ENCODE results near the gene ECI1. TPM values are rescaled to one million over a fixed set of nuclear protein-coding genes. Genes with fewer than 3 reads are reported as not detected.

ECI1 gene
- total RNA-seq, 1 donor, result 42.3 TPM

GRCh38 chr16:2286550-2286949, 35.2 kb upstream of the ECI1 start:
- Histone ChIP-seq H3K27ac (ENCODE audit: low read depth, low read length) (no peak overlapping the region), H3K36me3 (ENCODE audit: insufficient read depth, low read length) (no peaks in the 10 kb centered on the region), H3K4me2 (ENCODE audit: insufficient read depth, low read length) (no peak overlapping the region), H3K9me3 (ENCODE audit: low read depth, low read length) (no peaks in the 10 kb centered on the region), H4K20me1 (ENCODE audit: insufficient read depth, low read length) (no peaks in the 10 kb centered on the region), H3K4me1 (ENCODE audit: insufficient read depth, low read length) (no peaks in the 10 kb centered on the region), H3K79me2 (ENCODE audit: insufficient read depth, low read length) (no peaks in the 10 kb centered on the region), H3K4me3 (ENCODE audit: insufficient read depth, low read length) (no peak overlapping the region), H2AFZ (ENCODE audit: low read length) (no peak overlapping the region), H3K27me3 (ENCODE audit: insufficient read depth, low read length) (peaks cover 4% of the 10 kb centered on the region)
- no peak for DNase-seq (ENCODE audit: insufficient read length, low spot score, missing footprints)
- no peak for TF ChIP-seq CTCF (IDR thresholded peaks at IDR 0.05; ENCODE audit: extremely low read depth, low read depth, low read length)

- Histone ChIP-seq H3K79me2 (ENCODE audit: insufficient read depth, low read length) (no peaks in the 10 kb centered on the region), H3K36me3 (ENCODE audit: insufficient read depth, low read length) (no peaks in the 10 kb centered on the region), H2AFZ (ENCODE audit: low read length) (no peak overlapping the region), H3K27ac (ENCODE audit: low read depth, low read length) (no peak overlapping the region), H3K27me3 (ENCODE audit: insufficient read depth, low read length) (peaks cover 9% of the 10 kb centered on the region), H3K4me1 (ENCODE audit: insufficient read depth, low read length) (no peaks in the 10 kb centered on the region), H3K4me2 (ENCODE audit: insufficient read depth, low read length) (no peak overlapping the region), H4K20me1 (ENCODE audit: insufficient read depth, low read length) (no peaks in the 10 kb centered on the region), H3K9me3 (ENCODE audit: low read depth, low read length) (no peaks in the 10 kb centered on the region), H3K4me3 (ENCODE audit: insufficient read depth, low read length) (no peak overlapping the region)
- peak; percentile 87 for DNase-seq (ENCODE audit: insufficient read length, low spot score, missing footprints)
- TF ChIP-seq CTCF (IDR thresholded peaks at IDR 0.05; ENCODE audit: extremely low read depth, low read depth, low read length), result no peak
These were observed 34.4 kb upstream of the ECI1 start for GRCh38 chr16:2285731-2286191.

GRCh38 chr16:2284797-2285576, 33.6 kb upstream of the ECI1 start:
- Histone ChIP-seq H3K4me3 (ENCODE audit: insufficient read depth, low read length) (no peak overlapping the region), H3K4me1 (ENCODE audit: insufficient read depth, low read length) (no peaks in the 10 kb centered on the region), H4K20me1 (ENCODE audit: insufficient read depth, low read length) (no peaks in the 10 kb centered on the region), H3K36me3 (ENCODE audit: insufficient read depth, low read length) (no peaks in the 10 kb centered on the region), H3K4me2 (ENCODE audit: insufficient read depth, low read length) (no peak overlapping the region), H2AFZ (ENCODE audit: low read length) (no peak overlapping the region), H3K9me3 (ENCODE audit: low read depth, low read length) (no peaks in the 10 kb centered on the region), H3K79me2 (ENCODE audit: insufficient read depth, low read length) (no peaks in the 10 kb centered on the region), H3K27me3 (ENCODE audit: insufficient read depth, low read length) (peaks cover 15% of the 10 kb centered on the region), H3K27ac (ENCODE audit: low read depth, low read length) (no peak overlapping the region)
- peak; percentile 62 for DNase-seq (ENCODE audit: insufficient read length, low spot score, missing footprints)
- no peak for TF ChIP-seq CTCF (IDR thresholded peaks at IDR 0.05; ENCODE audit: extremely low read depth, low read depth, low read length)

- H3K27ac ChIP-seq (ENCODE audit: low read depth, low read length), result no peak overlapping the region
These were observed 32.8 kb upstream of the ECI1 start for GRCh38 chr16:2284001-2284770.

More at GRCh38 chr16:2284001-2284770, 32.8 kb upstream of the ECI1 start:
- Histone ChIP-seq H4K20me1 (ENCODE audit: insufficient read depth, low read length) (no peaks in the 10 kb centered on the region), H3K4me2 (ENCODE audit: insufficient read depth, low read length) (no peak overlapping the region), H3K36me3 (ENCODE audit: insufficient read depth, low read length) (no peaks in the 10 kb centered on the region), H3K79me2 (ENCODE audit: insufficient read depth, low read length) (no peaks in the 10 kb centered on the region), H3K4me1 (ENCODE audit: insufficient read depth, low read length) (no peaks in the 10 kb centered on the region), H2AFZ (ENCODE audit: low read length) (no peak overlapping the region), H3K4me3 (ENCODE audit: insufficient read depth, low read length) (no peak overlapping the region), H3K27me3 (ENCODE audit: insufficient read depth, low read length) (peaks cover 17% of the 10 kb centered on the region), H3K9me3 (ENCODE audit: low read depth, low read length) (no peaks in the 10 kb centered on the region)
- peak; percentile 49 for DNase-seq (ENCODE audit: insufficient read length, low spot score, missing footprints)
- TF ChIP-seq CTCF (IDR thresholded peaks at IDR 0.05; ENCODE audit: extremely low read depth, low read depth, low read length), result no peak
